ENCODE data around the gene TTBK2.

TTBK2 gene

DNA sequence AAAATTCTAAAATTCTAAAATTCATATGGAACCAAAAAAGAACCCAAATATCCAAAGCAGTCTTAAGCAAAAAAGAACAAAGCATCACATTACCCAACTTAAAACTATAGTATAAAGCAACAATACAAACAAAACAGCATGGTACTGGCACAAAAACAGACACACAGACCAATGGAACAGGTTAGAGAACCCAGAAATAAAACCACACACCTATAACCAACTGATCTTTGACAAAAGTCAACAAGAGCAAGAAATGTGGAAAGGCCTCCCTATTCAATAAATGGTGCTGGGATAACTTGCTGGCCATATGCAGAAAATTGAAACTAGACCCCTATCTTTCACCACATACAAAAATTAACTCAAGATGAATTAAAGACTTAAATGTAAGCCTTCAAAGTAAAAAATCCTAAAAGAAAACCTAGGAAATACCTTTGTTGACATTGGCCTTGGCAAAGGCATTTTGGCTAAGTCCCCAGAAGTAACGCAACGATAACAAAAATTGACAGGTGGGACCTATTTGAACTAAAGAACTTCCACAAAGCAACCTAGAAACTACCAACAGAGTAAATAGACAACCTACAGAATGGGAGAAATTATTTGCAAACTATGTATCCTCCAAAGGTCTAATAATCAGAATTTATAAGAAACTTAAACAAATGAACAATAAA lies 56.9 kb downstream of the TTBK2 start:
- Histone ChIP-seq H3K27ac (ENCODE audit: low read depth in 2 of 2, low read length in 2 of 2) (no peak overlapping the region), H3K9me3 (ENCODE audit: control insufficient read depth in 2 of 2, low read length in 2 of 2) (no peaks in the 10 kb centered on the region), H3K4me1 (ENCODE audit: control insufficient read depth in 2 of 2, insufficient read depth in 2 of 2, low read length in 2 of 2) (no peaks in the 10 kb centered on the region), H3K36me3 (ENCODE audit: control insufficient read depth in 2 of 2, insufficient read depth in 2 of 2, low read length in 2 of 2) (no peaks in the 10 kb centered on the region), H3K27me3 (ENCODE audit: control insufficient read depth in 2 of 2, insufficient read depth in 2 of 2, low read length in 2 of 2) (no peaks in the 10 kb centered on the region), H3K9ac (ENCODE audit: low read depth in 1 of 2, low read length in 2 of 2) (no peak overlapping the region), H3K4me3 (ENCODE audit: low read length in 2 of 2) (no peak overlapping the region)

DNA sequence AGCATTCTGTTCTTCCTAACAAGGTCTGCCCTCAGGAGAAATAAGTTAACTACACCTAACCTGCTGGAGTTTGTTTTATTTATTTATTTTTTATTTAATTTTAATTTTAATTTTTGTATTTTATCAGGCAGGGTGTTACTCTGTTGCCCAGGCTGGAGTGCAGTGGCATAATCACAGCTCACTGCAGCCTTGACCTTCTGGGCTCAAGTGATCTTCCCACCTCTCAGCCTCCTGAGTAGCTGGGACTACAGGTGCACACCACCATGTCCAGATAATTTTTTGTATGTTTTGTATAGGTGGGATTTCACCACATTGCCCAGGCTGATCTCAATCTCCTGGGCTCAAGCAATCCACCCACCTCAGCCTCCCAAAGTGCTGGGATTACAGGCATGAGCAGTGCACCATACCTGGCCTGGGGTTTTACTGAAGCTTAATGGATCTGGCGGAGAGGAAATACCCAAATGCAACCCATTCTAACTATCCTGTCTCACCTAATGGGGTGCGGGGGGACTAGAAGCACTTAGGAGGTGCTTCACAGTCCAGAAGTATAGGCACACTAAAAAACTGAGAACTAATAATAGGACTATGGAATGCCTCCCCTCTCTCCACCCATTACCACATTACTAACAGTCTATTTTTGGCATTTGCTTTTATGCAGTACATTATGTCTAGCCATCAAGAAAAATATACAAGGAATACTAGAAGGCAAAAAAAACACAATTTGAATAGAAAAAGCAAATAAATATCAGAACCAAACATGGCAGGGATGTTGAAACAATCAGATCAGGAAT lies 61.4 kb downstream of the TTBK2 start:
- H3K9ac ChIP-seq (ENCODE audit: low read depth in 1 of 2, low read length in 2 of 2) = no peak overlapping the region
- H3K36me3 ChIP-seq (ENCODE audit: control insufficient read depth in 2 of 2, insufficient read depth in 2 of 2, low read length in 2 of 2) = no peaks in the 10 kb centered on the region
- H3K4me1 ChIP-seq (ENCODE audit: control insufficient read depth in 2 of 2, insufficient read depth in 2 of 2, low read length in 2 of 2) = no peaks in the 10 kb centered on the region
- no peak overlapping the region for H3K4me3 ChIP-seq (ENCODE audit: low read length in 2 of 2)
- no peaks in the 10 kb centered on the region for H3K9me3 ChIP-seq (ENCODE audit: control insufficient read depth in 2 of 2, low read length in 2 of 2)
- no peaks in the 10 kb centered on the region for H3K27me3 ChIP-seq (ENCODE audit: control insufficient read depth in 2 of 2, insufficient read depth in 2 of 2, low read length in 2 of 2)
- no peak overlapping the region for H3K27ac ChIP-seq (ENCODE audit: low read depth in 2 of 2, low read length in 2 of 2)

DNA sequence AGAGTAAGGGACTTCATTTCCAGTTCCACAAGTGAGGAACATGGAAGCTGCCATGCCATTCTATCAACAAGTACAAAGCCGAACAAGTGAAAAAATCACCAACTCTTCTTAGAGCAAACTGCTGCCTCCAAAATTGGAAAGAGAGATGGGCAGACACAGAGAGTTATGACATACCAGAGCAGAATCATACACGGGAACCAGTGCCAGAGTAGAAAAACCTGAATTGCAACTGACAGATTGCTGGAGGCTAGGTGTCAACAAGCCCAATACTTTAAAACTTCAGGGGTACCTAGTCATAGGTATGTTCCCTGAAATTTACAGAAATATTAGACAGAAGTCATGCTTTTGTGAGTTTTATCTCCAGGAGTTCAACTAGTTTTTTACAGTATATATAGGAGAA lies 62.0 kb downstream of the TTBK2 start:
- no peaks in the 10 kb centered on the region for H3K4me1 ChIP-seq (ENCODE audit: control insufficient read depth in 2 of 2, insufficient read depth in 2 of 2, low read length in 2 of 2)
- no peaks in the 10 kb centered on the region for H3K36me3 ChIP-seq (ENCODE audit: control insufficient read depth in 2 of 2, insufficient read depth in 2 of 2, low read length in 2 of 2)
- H3K27me3 ChIP-seq (ENCODE audit: control insufficient read depth in 2 of 2, insufficient read depth in 2 of 2, low read length in 2 of 2) = no peaks in the 10 kb centered on the region
- H3K9ac ChIP-seq (ENCODE audit: low read depth in 1 of 2, low read length in 2 of 2) = no peak overlapping the region
- H3K4me3 ChIP-seq (ENCODE audit: low read length in 2 of 2) = no peak overlapping the region
- H3K9me3 ChIP-seq (ENCODE audit: control insufficient read depth in 2 of 2, low read length in 2 of 2) = no peaks in the 10 kb centered on the region
- H3K27ac ChIP-seq (ENCODE audit: low read depth in 2 of 2, low read length in 2 of 2) = no peak overlapping the region

DNA sequence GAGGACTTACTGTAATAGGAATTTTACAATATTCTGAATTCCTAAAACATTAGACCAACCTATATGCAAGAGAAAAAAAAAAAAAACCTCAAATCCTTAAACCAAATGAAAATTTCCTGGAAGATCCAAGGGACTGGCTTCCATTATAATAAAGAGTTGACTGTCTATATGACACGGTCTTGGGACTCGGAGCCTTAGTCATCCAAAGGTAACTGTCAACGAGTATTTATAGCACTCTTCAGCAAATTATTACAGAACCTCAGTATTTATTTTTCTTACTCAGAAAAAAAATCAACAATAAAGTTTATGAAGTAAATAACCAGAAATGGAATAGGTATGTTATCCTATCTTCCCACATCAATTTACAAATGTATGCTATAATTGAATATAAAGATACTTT lies 66.0 kb downstream of the TTBK2 start:
- Histone ChIP-seq H3K9me3 (ENCODE audit: control insufficient read depth in 2 of 2, low read length in 2 of 2) (no peaks in the 10 kb centered on the region), H3K9ac (ENCODE audit: low read depth in 1 of 2, low read length in 2 of 2) (no peak overlapping the region), H3K27ac (ENCODE audit: low read depth in 2 of 2, low read length in 2 of 2) (no peak overlapping the region), H3K4me1 (ENCODE audit: control insufficient read depth in 2 of 2, insufficient read depth in 2 of 2, low read length in 2 of 2) (no peaks in the 10 kb centered on the region), H3K27me3 (ENCODE audit: control insufficient read depth in 2 of 2, insufficient read depth in 2 of 2, low read length in 2 of 2) (no peaks in the 10 kb centered on the region), H3K36me3 (ENCODE audit: control insufficient read depth in 2 of 2, insufficient read depth in 2 of 2, low read length in 2 of 2) (peaks cover 0 to 4% of the 10 kb centered on the region in 2 donors), H3K4me3 (ENCODE audit: low read length in 2 of 2) (no peak overlapping the region)

DNA sequence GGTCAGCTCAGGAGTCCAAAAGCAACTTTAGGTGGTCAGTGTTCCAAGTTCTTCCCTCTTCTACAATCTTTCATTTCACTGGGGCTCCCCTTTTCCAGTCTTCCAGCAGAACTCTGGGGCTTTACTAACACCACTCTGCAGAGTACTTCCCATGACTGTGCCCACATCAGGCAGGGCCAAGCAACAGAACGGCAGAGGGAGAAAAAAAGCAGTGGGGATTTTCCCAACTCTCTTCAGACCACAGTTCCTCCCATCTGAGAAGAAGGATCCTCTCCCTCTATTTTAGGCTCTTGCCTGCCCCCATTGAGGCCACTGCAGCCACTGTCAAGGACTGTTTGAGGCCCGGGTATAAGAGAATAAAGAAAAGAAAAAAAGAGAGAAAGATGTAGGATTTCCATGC lies 70.7 kb downstream of the TTBK2 start:
- Histone ChIP-seq H3K27me3 (ENCODE audit: control insufficient read depth in 2 of 2, insufficient read depth in 2 of 2, low read length in 2 of 2) (no peaks in the 10 kb centered on the region), H3K27ac (ENCODE audit: low read depth in 2 of 2, low read length in 2 of 2) (no peak overlapping the region), H3K9ac (ENCODE audit: low read depth in 1 of 2, low read length in 2 of 2) (no peak overlapping the region), H3K36me3 (ENCODE audit: control insufficient read depth in 2 of 2, insufficient read depth in 2 of 2, low read length in 2 of 2) (peaks cover 0 to 5% of the 10 kb centered on the region in 2 donors), H3K4me1 (ENCODE audit: control insufficient read depth in 2 of 2, insufficient read depth in 2 of 2, low read length in 2 of 2) (no peaks in the 10 kb centered on the region), H3K9me3 (ENCODE audit: control insufficient read depth in 2 of 2, low read length in 2 of 2) (no peaks in the 10 kb centered on the region), H3K4me3 (ENCODE audit: low read length in 2 of 2) (no peak overlapping the region)

DNA sequence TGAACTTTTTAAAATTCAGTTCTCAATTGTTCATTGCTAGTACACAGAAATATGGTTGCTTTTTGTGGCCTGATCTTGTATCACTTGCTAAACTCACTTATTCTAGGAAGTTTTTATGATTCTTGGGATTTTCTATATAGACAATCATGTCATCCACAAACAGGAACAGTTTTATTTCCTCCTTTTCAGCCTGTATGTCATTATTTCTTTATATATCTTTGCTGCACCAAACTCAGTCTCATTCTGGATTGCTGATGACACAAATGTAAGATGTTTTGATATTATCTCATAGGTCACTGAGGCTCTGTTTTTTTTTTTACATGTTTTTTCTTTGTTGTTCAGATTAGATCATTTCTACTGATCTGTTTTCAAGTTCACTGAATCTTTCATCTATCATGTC lies 71.7 kb downstream of the TTBK2 start:
- H3K4me1 ChIP-seq (ENCODE audit: control insufficient read depth in 2 of 2, insufficient read depth in 2 of 2, low read length in 2 of 2) = no peaks in the 10 kb centered on the region
- no peak overlapping the region for H3K4me3 ChIP-seq (ENCODE audit: low read length in 2 of 2)
- H3K27ac ChIP-seq (ENCODE audit: low read depth in 2 of 2, low read length in 2 of 2) = no peak overlapping the region
- peaks cover 0 to 5% of the 10 kb centered on the region in 2 donors for H3K36me3 ChIP-seq (ENCODE audit: control insufficient read depth in 2 of 2, insufficient read depth in 2 of 2, low read length in 2 of 2)
- H3K9ac ChIP-seq (ENCODE audit: low read depth in 1 of 2, low read length in 2 of 2) = no peak overlapping the region
- H3K9me3 ChIP-seq (ENCODE audit: control insufficient read depth in 2 of 2, low read length in 2 of 2) = no peaks in the 10 kb centered on the region
- H3K27me3 ChIP-seq (ENCODE audit: control insufficient read depth in 2 of 2, insufficient read depth in 2 of 2, low read length in 2 of 2) = no peaks in the 10 kb centered on the region

DNA sequence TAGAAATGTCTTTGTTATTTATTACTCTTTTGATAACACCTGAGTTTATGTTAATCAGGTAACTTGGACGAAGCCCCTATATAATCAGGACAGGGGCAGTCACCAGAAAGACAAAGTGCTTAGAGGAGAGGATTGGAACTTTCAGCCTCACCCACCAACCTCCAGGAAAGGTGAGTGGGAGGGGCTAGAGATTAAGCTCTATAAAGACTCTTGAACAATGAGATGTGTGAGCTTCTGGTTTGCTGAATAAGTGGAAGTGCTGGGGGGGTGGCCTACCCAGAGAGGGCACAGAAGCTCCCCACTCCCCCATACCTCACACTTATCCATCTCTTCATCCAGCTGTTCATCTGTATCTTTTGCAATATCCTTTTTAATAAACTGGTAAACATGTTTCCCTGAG lies 73.9 kb downstream of the TTBK2 start:
- no peak overlapping the region for H3K4me3 ChIP-seq (ENCODE audit: low read length in 2 of 2)
- H3K4me1 ChIP-seq (ENCODE audit: control insufficient read depth in 2 of 2, insufficient read depth in 2 of 2, low read length in 2 of 2) = no peaks in the 10 kb centered on the region
- H3K9ac ChIP-seq (ENCODE audit: low read depth in 1 of 2, low read length in 2 of 2) = no peak overlapping the region
- no peaks in the 10 kb centered on the region for H3K9me3 ChIP-seq (ENCODE audit: control insufficient read depth in 2 of 2, low read length in 2 of 2)
- H3K27me3 ChIP-seq (ENCODE audit: control insufficient read depth in 2 of 2, insufficient read depth in 2 of 2, low read length in 2 of 2) = no peaks in the 10 kb centered on the region
- H3K27ac ChIP-seq (ENCODE audit: low read depth in 2 of 2, low read length in 2 of 2) = no peak overlapping the region
- peaks cover 0 to 5% of the 10 kb centered on the region in 2 donors for H3K36me3 ChIP-seq (ENCODE audit: control insufficient read depth in 2 of 2, insufficient read depth in 2 of 2, low read length in 2 of 2)

DNA sequence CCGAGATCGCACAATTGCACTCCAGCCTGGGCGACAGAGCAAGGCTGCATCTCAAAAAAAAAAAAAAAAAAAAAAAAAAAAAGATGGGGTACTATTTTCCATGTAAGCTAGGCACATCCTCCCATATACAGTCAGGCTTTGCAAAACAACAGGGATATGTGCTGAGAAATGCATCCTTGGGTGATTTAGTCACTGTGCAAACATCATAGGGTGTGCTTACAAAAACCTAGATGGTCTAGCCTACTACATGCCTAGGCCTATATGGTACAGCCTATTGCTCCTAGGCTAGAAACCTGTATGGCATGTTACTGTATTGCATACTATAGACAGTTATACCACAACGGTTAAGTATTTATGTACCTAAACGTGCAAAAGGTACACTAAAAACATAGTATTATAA lies 75.0 kb downstream of the TTBK2 start:
- peaks cover 0 to 5% of the 10 kb centered on the region in 2 donors for H3K36me3 ChIP-seq (ENCODE audit: control insufficient read depth in 2 of 2, insufficient read depth in 2 of 2, low read length in 2 of 2)
- no peaks in the 10 kb centered on the region for H3K27me3 ChIP-seq (ENCODE audit: control insufficient read depth in 2 of 2, insufficient read depth in 2 of 2, low read length in 2 of 2)
- H3K9me3 ChIP-seq (ENCODE audit: control insufficient read depth in 2 of 2, low read length in 2 of 2) = no peaks in the 10 kb centered on the region
- no peak overlapping the region for H3K4me3 ChIP-seq (ENCODE audit: low read length in 2 of 2)
- H3K9ac ChIP-seq (ENCODE audit: low read depth in 1 of 2, low read length in 2 of 2) = no peak overlapping the region
- H3K4me1 ChIP-seq (ENCODE audit: control insufficient read depth in 2 of 2, insufficient read depth in 2 of 2, low read length in 2 of 2) = no peaks in the 10 kb centered on the region
- H3K27ac ChIP-seq (ENCODE audit: low read depth in 2 of 2, low read length in 2 of 2) = no peak overlapping the region

DNA sequence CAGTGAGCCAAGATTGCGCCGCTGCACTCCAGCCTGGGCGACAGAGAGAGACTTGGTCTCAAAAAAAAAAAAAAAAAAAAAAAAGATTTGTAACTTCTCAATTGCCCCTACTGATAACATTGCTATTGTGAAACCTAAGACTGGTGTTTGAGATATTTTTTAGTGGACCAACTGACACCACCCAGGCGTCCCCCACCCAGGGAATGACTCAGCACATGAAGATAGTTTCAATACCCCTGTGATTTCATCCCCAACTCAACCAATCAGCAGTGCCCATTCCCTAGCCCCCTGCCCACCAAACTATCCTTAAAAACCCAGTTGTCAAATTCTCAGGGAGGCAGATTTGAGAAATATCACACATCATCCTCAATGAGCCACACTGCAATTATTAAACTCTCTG lies 76.9 kb downstream of the TTBK2 start:
- no peaks in the 10 kb centered on the region for H3K9me3 ChIP-seq (ENCODE audit: control insufficient read depth in 2 of 2, low read length in 2 of 2)

DNA sequence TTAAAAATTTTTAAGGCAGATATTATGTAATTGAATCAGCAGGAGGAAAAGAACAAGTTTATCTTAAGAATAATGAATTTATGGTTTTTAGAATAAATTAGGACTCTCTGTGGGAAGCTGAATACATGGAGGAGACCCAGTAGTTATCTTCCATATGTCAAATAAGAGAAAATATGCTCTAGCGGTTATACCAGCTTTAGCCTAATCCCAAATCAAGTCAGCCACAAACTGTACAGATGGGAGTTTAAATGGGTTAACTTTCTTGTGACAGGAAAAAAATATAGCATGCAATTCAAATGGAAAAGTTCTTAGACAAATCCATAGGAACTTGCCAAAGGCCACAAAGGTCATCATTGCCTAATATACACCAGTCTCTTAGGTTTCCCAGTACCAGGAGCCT lies 84.3 kb downstream of the TTBK2 start:
- Histone ChIP-seq H3K27me3 (ENCODE audit: control insufficient read depth in 2 of 2, insufficient read depth in 2 of 2, low read length in 2 of 2) (no peaks in the 10 kb centered on the region), H3K27ac (ENCODE audit: low read depth in 2 of 2, low read length in 2 of 2) (no peak overlapping the region), H3K9me3 (ENCODE audit: control insufficient read depth in 2 of 2, low read length in 2 of 2) (no peaks in the 10 kb centered on the region), H3K4me3 (ENCODE audit: low read length in 2 of 2) (no peak overlapping the region), H3K36me3 (ENCODE audit: control insufficient read depth in 2 of 2, insufficient read depth in 2 of 2, low read length in 2 of 2) (peaks cover 0 to 7% of the 10 kb centered on the region in 2 donors), H3K4me1 (ENCODE audit: control insufficient read depth in 2 of 2, insufficient read depth in 2 of 2, low read length in 2 of 2) (no peaks in the 10 kb centered on the region), H3K9ac (ENCODE audit: low read depth in 1 of 2, low read length in 2 of 2) (no peak overlapping the region)

More for the DNA sequence above, 76.9 kb downstream of the TTBK2 start:
- peaks cover 0 to 7% of the 10 kb centered on the region in 2 donors for H3K36me3 ChIP-seq (ENCODE audit: control insufficient read depth in 2 of 2, insufficient read depth in 2 of 2, low read length in 2 of 2)
- H3K9ac ChIP-seq (ENCODE audit: low read depth in 1 of 2, low read length in 2 of 2) = no peak overlapping the region
- no peak overlapping the region for H3K4me3 ChIP-seq (ENCODE audit: low read length in 2 of 2)
- no peaks in the 10 kb centered on the region for H3K27me3 ChIP-seq (ENCODE audit: control insufficient read depth in 2 of 2, insufficient read depth in 2 of 2, low read length in 2 of 2)
- H3K27ac ChIP-seq (ENCODE audit: low read depth in 2 of 2, low read length in 2 of 2) = no peak overlapping the region
- H3K4me1 ChIP-seq (ENCODE audit: control insufficient read depth in 2 of 2, insufficient read depth in 2 of 2, low read length in 2 of 2) = no peaks in the 10 kb centered on the region
